ENCODE measurements around the gene PABPC1L. TPM values are rescaled to one million over a fixed set of nuclear protein-coding genes. Genes with fewer than 3 reads are reported as not detected.
A peak's percentile ranks its signal among the peaks of the same experiment; 100 is the strongest.

PABPC1L gene
- total RNA-seq, 1 experiment from 2014 or later: 83.5 TPM

DNA sequence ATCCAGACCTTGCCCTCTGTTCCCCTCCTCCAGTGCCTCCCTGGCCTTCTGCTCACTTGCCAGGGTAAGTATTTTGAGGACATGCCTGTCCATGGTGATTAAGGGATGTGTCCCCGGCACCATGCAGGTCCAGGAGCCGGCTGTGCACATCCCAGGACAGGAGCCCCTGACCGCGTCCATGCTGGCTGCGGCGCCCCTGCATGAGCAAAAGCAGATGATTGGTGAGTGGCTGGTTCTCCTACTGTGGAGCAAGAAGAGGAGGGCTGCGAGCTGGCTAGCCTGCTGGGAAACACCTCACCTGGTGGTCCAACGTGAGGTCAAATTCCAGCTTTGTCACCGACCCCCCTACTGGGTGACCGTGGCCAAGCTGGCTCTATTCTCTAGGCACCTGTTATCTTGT, 26.6 kb downstream of the PABPC1L start:
- H4K8ac ChIP-seq (replicated peaks; ENCODE audit: insufficient read length, low read depth, low read length): no peak overlapping the region
- no peak for DNase-seq
- no peak overlapping the region for H2BK15ac ChIP-seq (ENCODE audit: low read depth, low read length)
- H3K23me2 ChIP-seq (ENCODE audit: insufficient read length, low read depth, low read length, poor library complexity, severe bottlenecking): no peaks in the 10 kb centered on the region
- no peak overlapping the region for H4K5ac ChIP-seq (ENCODE audit: insufficient read length, low read depth, low read length)
- Mint-ChIP-seq H3K4me3 (no peak overlapping the region), H3K9me3 (no peaks in the 10 kb centered on the region), H3K27ac (peak overlapping the region in 1 of 3 experiments; percentile 53; a peak in 2 of 7 replicates), H3K27me3 (ENCODE audit: low read depth) (no peaks in the 10 kb centered on the region), H3K4me1 (no peaks in the 10 kb centered on the region), H3K36me3 (ENCODE audit: insufficient read depth in 1 of 3, low read depth in 3 of 3) (peaks cover 15 to 74% (median 56%) of the 10 kb centered on the region in 3 experiments; a peak in 6 of 7 replicates)
- H3K79me1 ChIP-seq (ENCODE audit: insufficient read depth, low read depth, low read length, poor library complexity, severe bottlenecking): no peaks in the 10 kb centered on the region
- no peak overlapping the region for H3K4me2 ChIP-seq (ENCODE audit: insufficient read depth, insufficient read length, low read length)
- H3T11ph ChIP-seq (ENCODE audit: low read length): no peak overlapping the region
- H2BK120ac ChIP-seq (ENCODE audit: low read depth, low read length, poor library complexity, severe bottlenecking): no peak overlapping the region
- no peak overlapping the region for H3K56ac ChIP-seq (ENCODE audit: insufficient read length, low read depth, low read length)
- no peak overlapping the region for H3K4ac ChIP-seq (ENCODE audit: low read depth, low read length)
- no peak overlapping the region for H3K23ac ChIP-seq (ENCODE audit: insufficient read length, low read depth, low read length)
- no peak overlapping the region for H2BK20ac ChIP-seq (ENCODE audit: low read depth, low read length, poor library complexity, severe bottlenecking)
- no CpG with 5 or more reads among the region's 10 CpGs for WGBS (ENCODE audit: extremely low coverage, insufficient read length, low lambda C conversion rate)
- TF ChIP-seq, protein P1, sequence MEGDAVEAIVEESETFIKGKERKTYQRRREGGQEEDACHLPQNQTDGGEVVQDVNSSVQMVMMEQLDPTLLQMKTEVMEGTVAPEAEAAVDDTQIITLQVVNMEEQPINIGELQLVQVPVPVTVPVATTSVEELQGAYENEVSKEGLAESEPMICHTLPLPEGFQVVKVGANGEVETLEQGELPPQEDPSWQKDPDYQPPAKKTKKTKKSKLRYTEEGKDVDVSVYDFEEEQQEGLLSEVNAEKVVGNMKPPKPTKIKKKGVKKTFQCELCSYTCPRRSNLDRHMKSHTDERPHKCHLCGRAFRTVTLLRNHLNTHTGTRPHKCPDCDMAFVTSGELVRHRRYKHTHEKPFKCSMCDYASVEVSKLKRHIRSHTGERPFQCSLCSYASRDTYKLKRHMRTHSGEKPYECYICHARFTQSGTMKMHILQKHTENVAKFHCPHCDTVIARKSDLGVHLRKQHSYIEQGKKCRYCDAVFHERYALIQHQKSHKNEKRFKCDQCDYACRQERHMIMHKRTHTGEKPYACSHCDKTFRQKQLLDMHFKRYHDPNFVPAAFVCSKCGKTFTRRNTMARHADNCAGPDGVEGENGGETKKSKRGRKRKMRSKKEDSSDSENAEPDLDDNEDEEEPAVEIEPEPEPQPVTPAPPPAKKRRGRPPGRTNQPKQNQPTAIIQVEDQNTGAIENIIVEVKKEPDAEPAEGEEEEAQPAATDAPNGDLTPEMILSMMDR (conservative IDR thresholded peaks at IDR 0.05): no peak
- no peak overlapping the region for H3K27ac ChIP-seq (ENCODE audit: insufficient read length, low read depth, low read length)
- H3K27me3 ChIP-seq (ENCODE audit: insufficient read depth, low read length): no peaks in the 10 kb centered on the region
- H2AK5ac ChIP-seq (ENCODE audit: insufficient read length, low read length): no peak overlapping the region
- no peaks in the 10 kb centered on the region for H3K4me1 ChIP-seq (ENCODE audit: insufficient read depth, low read length)
- no peaks in the 10 kb centered on the region for H3K9me3 ChIP-seq (ENCODE audit: control insufficient read depth, low read depth, low read length)
- H4K91ac ChIP-seq (ENCODE audit: insufficient read length, low read depth, low read length): no peak overlapping the region
- no peak overlapping the region for H3K18ac ChIP-seq (ENCODE audit: insufficient read length, low read depth, low read length)
- no peaks in the 10 kb centered on the region for H3K79me2 ChIP-seq (ENCODE audit: insufficient read depth, low read length)
- no peaks in the 10 kb centered on the region for H4K20me1 ChIP-seq (ENCODE audit: control insufficient read depth, insufficient read depth, insufficient read length)
- H2BK12ac ChIP-seq (ENCODE audit: insufficient read length, low read depth, low read length): no peak overlapping the region
- no peak overlapping the region for H3K14ac ChIP-seq (ENCODE audit: insufficient read depth, low read length)
- H2BK5ac ChIP-seq (ENCODE audit: insufficient read length, low read length): no peak overlapping the region
- no peak overlapping the region for H2AFZ ChIP-seq (ENCODE audit: low read length)
- H3K9ac ChIP-seq (ENCODE audit: extremely low read depth, insufficient read length, low read length): no peak overlapping the region
